Stimulated activated CD4-positive, alpha-beta T cell treated with anti-CD3 and anti-CD28 coated beads, Interleukin-1b, Interleukin-23, amount 100 ng/mL, for 4 hours (primary cell): ENCODE results near the gene ATP10A.
A peak's percentile ranks its signal among the peaks of the same experiment; 100 is the strongest.
"Not testable (repeated sequence)": the region's sequence is repeated elsewhere in the genome, so short reads cannot be mapped to it uniquely, and the experiment has no call there.

Experiments used
- DNase-seq, 2 donors: peaks; one replicate each; pipeline ENCODE4 v3.0.0-alpha.2; 2020; ENCODE audit warnings: low read depth in 2 of 2

Gene ATP10A

GRCh38 chr15:25771736-25772135, 91.4 kb downstream of the ATP10A start:
- not testable (repeated sequence) for DNase-seq

- no peak for DNase-seq
Measured at GRCh38 chr15:25771338-25771706, 91.8 kb downstream of the ATP10A start.

- DNase-seq: no peak
Measured at GRCh38 chr15:25770618-25771337, 92.3 kb downstream of the ATP10A start.

- no peak for DNase-seq
Measured at GRCh38 chr15:25770031-25770430, 93.1 kb downstream of the ATP10A start.

GRCh38 chr15:25768271-25768670, 94.9 kb downstream of the ATP10A start:
- DNase-seq: no peak

GRCh38 chr15:25767356-25768151, 95.6 kb downstream of the ATP10A start:
- DNase-seq: no peak

GRCh38 chr15:25766417-25766816, 96.7 kb downstream of the ATP10A start:
- no peak for DNase-seq

GRCh38 chr15:25764980-25765735, 98.0 kb downstream of the ATP10A start:
- DNase-seq: no peak

- no peak for DNase-seq
Measured at GRCh38 chr15:25763954-25764353, 99.2 kb downstream of the ATP10A start.

GRCh38 chr15:25763331-25763751, 99.8 kb downstream of the ATP10A start:
- DNase-seq: no peak

- no peak for DNase-seq
Measured at GRCh38 chr15:25761971-25762662, 101.0 kb downstream of the ATP10A start.

- DNase-seq: no peak
Measured at GRCh38 chr15:25759421-25759820, 103.7 kb downstream of the ATP10A start.

GRCh38 chr15:25758612-25759011, 104.5 kb downstream of the ATP10A start:
- DNase-seq: not testable (repeated sequence)

GRCh38 chr15:25743548-25744275, 119.4 kb downstream of the ATP10A start:
- no peak for DNase-seq

- no peak for DNase-seq
Measured at GRCh38 chr15:25742776-25743547, 120.2 kb downstream of the ATP10A start.

GRCh38 chr15:25742041-25742730, 120.9 kb downstream of the ATP10A start:
- DNase-seq: no peak

- DNase-seq: no peak
Measured at GRCh38 chr15:25741256-25741580, 121.9 kb downstream of the ATP10A start.

- no peak for DNase-seq
Measured at GRCh38 chr15:25740383-25741255, 122.5 kb downstream of the ATP10A start.

GRCh38 chr15:25739687-25740121, 123.4 kb downstream of the ATP10A start:
- peak in 1 of 2 donors; percentile 8 for DNase-seq
